ENCODE results near the gene POLD1. TPM values are rescaled to one million over a fixed set of nuclear protein-coding genes. Genes with fewer than 3 reads are reported as not detected.
"Not testable (repeated sequence)": the region's sequence is repeated elsewhere in the genome, so short reads cannot be mapped to it uniquely, and the experiment has no call there.

The POLD1 gene
- total RNA-seq: 100 to 1,000 TPM in 1 of 5 experiments, 10 to 100 TPM in 4; 26.0 to 110 (median 40.8) TPM
- polyA plus RNA-seq: 10 to 100 TPM; 30.5 to 44.3 TPM
- 31.0 reads per million, percentile 60 among the genes with 10 or more reads in this experiment for total RNA-seq

DNA sequence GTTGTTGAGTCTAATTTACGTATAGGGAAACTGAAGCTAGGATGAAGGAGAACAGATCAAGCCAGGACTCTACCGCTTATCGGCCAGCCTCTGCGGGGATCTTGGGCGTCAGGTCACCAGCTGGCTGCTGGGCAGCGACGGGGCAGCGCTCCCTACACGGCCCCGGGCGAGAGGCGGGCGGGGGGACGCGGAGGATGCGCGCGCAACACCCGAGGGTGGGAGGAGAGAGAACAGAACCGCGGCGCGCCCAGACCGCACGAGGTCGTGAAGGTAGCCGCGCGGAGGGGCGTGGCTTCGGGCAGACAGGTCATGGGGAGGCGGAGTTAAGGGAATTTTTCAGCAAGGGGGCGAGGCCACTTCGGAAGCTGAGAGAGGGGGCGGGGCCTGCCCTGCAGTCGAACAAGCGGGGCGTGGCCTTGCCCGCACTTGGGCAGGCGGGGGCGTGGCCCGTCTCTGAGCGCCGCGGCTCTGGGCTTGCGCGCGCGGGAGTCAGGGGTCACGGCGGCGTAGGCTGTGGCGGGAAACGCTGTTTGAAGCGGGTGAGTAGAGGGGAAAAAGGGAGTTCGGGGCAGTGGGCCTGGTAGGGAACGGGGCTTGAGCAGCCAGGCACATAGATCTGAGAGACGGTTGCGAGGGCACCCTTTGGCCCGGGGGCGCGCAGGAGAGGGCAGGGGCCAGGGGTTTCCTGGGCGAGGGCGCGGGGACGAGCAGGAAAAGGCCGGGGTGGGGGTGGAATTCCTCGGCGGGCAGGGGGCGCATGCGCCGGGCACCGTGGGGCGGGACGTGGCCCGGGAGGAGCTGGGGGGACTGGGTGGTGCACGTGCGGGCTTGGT, at the start of gene POLD1:
Gene POLD1 (plus strand): TSS at position 496 of the 833 bp plus-strand sequence. CDS start 14,505 bp downstream, outside the sequence.
- Mint-ChIP-seq H3K4me3 (peak within 1 kb of the TSS; percentile 91 to 99 (median 94)), H3K27ac (peak within 1 kb of the TSS; percentile 80 to 97 (median 94)), H3K36me3 (peaks cover 9 to 23% (median 16%) of the 10 kb centered on the region in 5 donors), H3K4me1 (peaks cover 16 to 51% (median 35%) of the 10 kb centered on the region in 7 donors), H3K27me3 (no peaks in the 10 kb centered on the region), H3K9me3 (peaks cover 0 to 8% (median 0%) of the 10 kb centered on the region in 11 donors)
- DNase-seq (peak; percentile 98 to 100 (median 99)), ATAC-seq (peak; percentile 96)
- intact Hi-C loops (cut with micrococcal nuclease): loop anchor here (1.0 to 10.0 kb wide), 17 partner anchors 8 to 981 kb away; partner anchors contain the start of genes NR1H2 (in 2 of the 2), CLDND2 (in 1 of the 2), CLEC11A (in 1 of the 2) and CTU1 (in 1 of the 2)
- H3K27ac ChIP-seq (ENCODE audit: low read depth, low read length): peak within 1 kb of the TSS; percentile 75
- H3K9me3 ChIP-seq (ENCODE audit: control insufficient read depth in 2 of 3, low read length in 3 of 3): no peaks in the 10 kb centered on the region
- H3K36me3 ChIP-seq (ENCODE audit: control insufficient read depth in 2 of 3, insufficient read depth in 3 of 3, low read length in 3 of 3): peaks cover 0 to 47% (median 18%) of the 10 kb centered on the region in 3 experiments
- ChIA-PET CTCF (interaction anchor here (0.7 to 1.0 kb wide), 2 partner anchors 9 to 786 kb away, joined by 4 to 6 read pairs; no protein-coding TSS in a partner anchor), POLR2A (interaction anchor here (1.0 to 2.0 kb wide), 8 partner anchors 9 to 421 kb away, joined by 3 to 11 read pairs (median 5); partner anchors contain the start of genes JOSD2 and NR1H2)
- no peaks in the 10 kb centered on the region for H3K27me3 ChIP-seq (ENCODE audit: control insufficient read depth in 2 of 2, insufficient read depth in 2 of 2, low read length in 2 of 2)
- peak within 1 kb of the TSS; percentile 74 for H3K4me3 ChIP-seq (ENCODE audit: low read length)
- peaks cover 3 to 7% of the 10 kb centered on the region in 2 donors for H3K4me1 ChIP-seq (ENCODE audit: control insufficient read depth in 2 of 2, insufficient read depth in 2 of 2, low read length in 2 of 2)

DNA sequence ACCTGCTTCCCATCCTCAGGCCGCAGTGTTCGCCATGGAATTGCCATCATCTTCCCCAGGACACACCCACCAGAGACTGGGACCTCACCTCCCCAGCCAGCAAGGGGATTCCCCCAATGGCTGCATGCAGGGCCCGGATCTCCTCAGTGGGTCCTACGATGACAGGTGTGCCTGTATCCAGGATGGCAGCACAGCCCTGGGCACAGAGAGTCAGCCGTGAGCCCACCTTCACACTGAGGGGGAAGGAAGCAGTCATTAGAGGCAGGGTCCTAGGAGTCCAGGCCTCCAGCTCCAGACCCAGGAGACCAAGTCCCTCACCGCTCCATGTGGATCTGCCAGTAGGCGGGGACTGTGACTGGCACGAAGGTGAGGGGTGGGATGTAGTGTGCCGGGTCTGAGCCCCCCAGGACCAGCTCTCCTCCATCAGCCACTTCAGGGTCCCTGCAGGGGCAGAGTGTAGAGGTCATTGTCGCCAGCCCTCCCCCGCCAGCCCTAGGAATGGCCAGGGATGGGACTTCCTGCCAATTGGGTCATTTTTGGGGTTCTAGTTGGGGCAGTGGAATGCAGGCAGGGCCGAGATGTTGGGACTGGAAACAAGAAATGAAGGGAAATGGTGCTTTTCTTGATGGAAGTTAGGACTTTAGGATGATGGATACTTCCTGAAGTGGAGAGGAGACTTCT, 49.3 kb upstream of the POLD1 start:
- ATAC-seq (no peak), DNase-seq (no peak)
- intact Hi-C loops (cut with micrococcal nuclease): loop anchor here (5.0 to 10.0 kb wide), 3 partner anchors 390 to 1032 kb away; partner anchors contain the start of genes AKT1S1 (in 1 of the 2), CLDND2 (in 1 of the 2), CLEC11A (in 1 of the 2) and ETFB (in 1 of the 2)
- H3K9me3 Mint-ChIP-seq: peaks cover 0 to 9% (median 5%) of the 10 kb centered on the region in 11 donors
- peak overlapping the region in 5 of 9 donors; percentile 14 to 92 (median 44) for H3K27ac Mint-ChIP-seq
- H3K27me3 Mint-ChIP-seq: peaks cover 0 to 41% (median 28%) of the 10 kb centered on the region in 5 donors
- H3K4me1 ChIP-seq (ENCODE audit: control insufficient read depth in 2 of 2, insufficient read depth in 2 of 2, low read length in 2 of 2): peaks cover 29 to 40% of the 10 kb centered on the region in 2 donors
- H3K4me3 Mint-ChIP-seq: peak overlapping the region; percentile 10 to 97 (median 59)
- no peak overlapping the region for H3K27ac ChIP-seq (ENCODE audit: low read depth, low read length)
- H3K27me3 ChIP-seq (ENCODE audit: control insufficient read depth in 2 of 2, insufficient read depth in 2 of 2, low read length in 2 of 2): peaks cover 11 to 15% of the 10 kb centered on the region in 2 donors
- H3K36me3 Mint-ChIP-seq: peaks cover 0 to 15% (median 0%) of the 10 kb centered on the region in 5 donors
- H3K4me1 Mint-ChIP-seq: peaks cover 22 to 52% (median 42%) of the 10 kb centered on the region in 7 donors
- no peak overlapping the region for H3K4me3 ChIP-seq (ENCODE audit: low read length)
- peaks cover 0 to 7% (median 0%) of the 10 kb centered on the region in 3 experiments for H3K9me3 ChIP-seq (ENCODE audit: control insufficient read depth in 2 of 3, low read length in 3 of 3)
- ChIA-PET CTCF (interaction anchor here (0.6 to 2.2 kb wide), 2 partner anchors 22 to 801 kb away, joined by 3 to 6 read pairs; no protein-coding TSS in a partner anchor), POLR2A (interaction anchor here (2.1 kb wide), 1 partner anchor 23 kb away, joined by 12 read pairs; no protein-coding TSS in a partner anchor)
- H3K36me3 ChIP-seq (ENCODE audit: control insufficient read depth in 2 of 3, insufficient read depth in 3 of 3, low read length in 3 of 3): no peaks in the 10 kb centered on the region

DNA sequence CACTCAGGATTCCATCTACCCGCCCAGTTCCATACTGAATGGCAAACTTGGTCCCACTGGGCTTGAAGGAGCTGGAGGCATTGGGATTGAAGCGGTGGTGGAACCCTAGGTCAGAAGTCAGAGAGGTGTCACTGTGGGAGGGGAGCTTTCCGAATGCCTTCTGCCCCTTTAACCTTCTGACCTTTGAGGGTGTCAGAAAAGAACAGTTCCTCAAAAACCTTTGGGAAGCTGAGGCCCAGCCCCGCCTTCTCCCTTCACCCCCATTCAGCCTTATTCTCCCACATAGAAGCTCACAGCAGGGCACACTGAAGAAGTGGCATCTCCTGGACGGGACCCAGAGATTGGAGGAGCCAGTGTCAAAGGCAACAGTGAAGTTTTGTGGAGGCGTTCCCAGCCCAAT, 47.1 kb upstream of the POLD1 start:
- H3K9me3 ChIP-seq (ENCODE audit: control insufficient read depth in 2 of 3, low read length in 3 of 3); H3K9me3 Mint-ChIP-seq; CTCF ChIA-PET; H3K27ac Mint-ChIP-seq; H3K27ac ChIP-seq (ENCODE audit: low read depth, low read length); H3K36me3 ChIP-seq (ENCODE audit: control insufficient read depth in 2 of 3, insufficient read depth in 3 of 3, low read length in 3 of 3); H3K27me3 ChIP-seq (ENCODE audit: control insufficient read depth in 2 of 2, insufficient read depth in 2 of 2, low read length in 2 of 2); DNase-seq; H3K4me3 ChIP-seq (ENCODE audit: low read length); ATAC-seq; H3K4me3 Mint-ChIP-seq: not testable (repeated sequence)
- peaks cover 0 to 16% (median 0%) of the 10 kb centered on the region in 5 donors for H3K36me3 Mint-ChIP-seq
- peaks cover 0 to 21% (median 11%) of the 10 kb centered on the region in 5 donors for H3K27me3 Mint-ChIP-seq
- H3K4me1 Mint-ChIP-seq: peaks cover 8 to 36% (median 20%) of the 10 kb centered on the region in 7 donors
- peaks cover 13 to 19% of the 10 kb centered on the region in 2 donors for H3K4me1 ChIP-seq (ENCODE audit: control insufficient read depth in 2 of 2, insufficient read depth in 2 of 2, low read length in 2 of 2)
- intact Hi-C loops (cut with micrococcal nuclease): loop anchor here in 1 of 2 donors (10.0 kb wide), 1 partner anchor 388 kb away; the partner anchor contains the start of gene CLEC11A
- POLR2A ChIA-PET: interaction anchor here (0.6 kb wide), 1 partner anchor 67 kb away, joined by 3 read pairs; no protein-coding TSS in a partner anchor

DNA sequence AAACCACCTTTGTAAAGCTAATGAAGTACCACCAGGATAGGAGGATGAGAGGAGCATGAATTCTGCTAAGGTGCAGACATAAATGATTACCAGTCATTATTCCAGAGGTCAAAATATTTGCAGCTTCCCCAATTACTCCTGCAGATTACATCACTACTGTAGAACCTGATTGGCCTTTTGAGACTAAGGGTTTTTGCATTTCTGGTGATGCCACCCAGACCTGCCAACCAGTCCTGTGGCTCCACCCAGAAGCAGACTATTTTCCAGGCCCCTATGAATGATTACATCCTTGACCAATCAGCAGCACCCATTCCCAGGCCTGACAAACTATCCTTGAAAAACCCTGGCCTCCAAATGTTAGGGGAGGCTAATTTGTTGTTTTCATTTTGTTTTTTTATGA, 43.8 kb upstream of the POLD1 start:
- Mint-ChIP-seq H3K36me3 (peaks cover 0 to 25% (median 0%) of the 10 kb centered on the region in 5 donors), H3K4me1 (peaks cover 0 to 18% (median 0%) of the 10 kb centered on the region in 7 donors), H3K4me3 (no peak overlapping the region), H3K9me3 (peaks cover 0 to 15% (median 6%) of the 10 kb centered on the region in 11 donors), H3K27me3 (peaks cover 0 to 12% (median 6%) of the 10 kb centered on the region in 5 donors), H3K27ac (no peak overlapping the region)
- no peak overlapping the region for H3K27ac ChIP-seq (ENCODE audit: low read depth, low read length)
- no peaks in the 10 kb centered on the region for H3K36me3 ChIP-seq (ENCODE audit: control insufficient read depth in 2 of 3, insufficient read depth in 3 of 3, low read length in 3 of 3)
- no peak for ATAC-seq
- no peaks in the 10 kb centered on the region for H3K4me1 ChIP-seq (ENCODE audit: control insufficient read depth in 2 of 2, insufficient read depth in 2 of 2, low read length in 2 of 2)
- H3K4me3 ChIP-seq (ENCODE audit: low read length): no peak overlapping the region
- no peaks in the 10 kb centered on the region for H3K27me3 ChIP-seq (ENCODE audit: control insufficient read depth in 2 of 2, insufficient read depth in 2 of 2, low read length in 2 of 2)
- CTCF ChIA-PET: no interaction called here
- DNase-seq: no peak
- intact Hi-C loops (cut with micrococcal nuclease): no loop called here
- POLR2A ChIA-PET: no interaction called here
- peaks cover 0 to 5% (median 0%) of the 10 kb centered on the region in 3 experiments for H3K9me3 ChIP-seq (ENCODE audit: control insufficient read depth in 2 of 3, low read length in 3 of 3)

DNA sequence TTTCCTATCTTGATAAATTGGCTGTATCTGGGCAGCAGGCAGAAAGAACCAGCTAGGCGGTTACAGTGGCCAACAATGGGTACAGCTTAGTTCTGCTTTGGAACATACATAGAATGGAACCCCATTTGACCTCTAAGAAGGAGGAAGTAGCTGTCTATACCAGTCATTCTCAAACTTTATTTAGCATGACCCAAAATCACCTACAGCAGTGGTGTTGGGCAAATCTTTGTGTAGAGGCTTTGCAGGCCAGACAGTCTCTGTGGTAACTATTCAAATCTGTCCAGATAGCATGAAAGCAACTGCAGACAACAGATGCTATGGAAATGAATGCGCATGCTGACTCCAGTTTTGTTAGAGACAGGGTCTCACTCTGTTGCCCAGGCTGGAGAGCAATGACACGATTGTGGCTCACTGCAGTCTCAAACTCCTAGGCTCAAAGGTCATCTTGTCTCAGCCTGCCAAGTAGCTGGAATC, 43.0 kb upstream of the POLD1 start:
- no peak overlapping the region for H3K4me3 ChIP-seq (ENCODE audit: low read length)
- H3K36me3 Mint-ChIP-seq: peaks cover 0 to 26% (median 0%) of the 10 kb centered on the region in 5 donors
- peaks cover 0 to 12% (median 0%) of the 10 kb centered on the region in 7 donors for H3K4me1 Mint-ChIP-seq
- H3K27me3 ChIP-seq (ENCODE audit: control insufficient read depth in 2 of 2, insufficient read depth in 2 of 2, low read length in 2 of 2): no peaks in the 10 kb centered on the region
- CTCF ChIA-PET: no interaction called here
- H3K4me3 Mint-ChIP-seq: no peak overlapping the region
- H3K9me3 Mint-ChIP-seq: peaks cover 0 to 15% (median 6%) of the 10 kb centered on the region in 11 donors
- intact Hi-C loops (cut with micrococcal nuclease): no loop called here
- H3K27ac ChIP-seq (ENCODE audit: low read depth, low read length): no peak overlapping the region
- peak; percentile 79 for ATAC-seq
- no peaks in the 10 kb centered on the region for H3K36me3 ChIP-seq (ENCODE audit: control insufficient read depth in 2 of 3, insufficient read depth in 3 of 3, low read length in 3 of 3)
- no peaks in the 10 kb centered on the region for H3K4me1 ChIP-seq (ENCODE audit: control insufficient read depth in 2 of 2, insufficient read depth in 2 of 2, low read length in 2 of 2)
- H3K27ac Mint-ChIP-seq: no peak overlapping the region
- POLR2A ChIA-PET: no interaction called here
- peaks cover 0 to 7% (median 0%) of the 10 kb centered on the region in 5 donors for H3K27me3 Mint-ChIP-seq
- H3K9me3 ChIP-seq (ENCODE audit: control insufficient read depth in 2 of 3, low read length in 3 of 3): peaks cover 0 to 5% (median 0%) of the 10 kb centered on the region in 3 experiments
- no peak for DNase-seq

Data from naive thymus-derived CD4-positive, alpha-beta T cell (primary cell).